ENCODE data around the gene FETUB.

Gene FETUB

GRCh38 chr3:186643493-186643892, 3.3 kb downstream of the FETUB start:
- Histone ChIP-seq H3K36me3 (ENCODE audit: insufficient read depth, low read length) (no peaks in the 10 kb centered on the region), H3K4me1 (ENCODE audit: insufficient read depth, low read length) (no peaks in the 10 kb centered on the region)

GRCh38 chr3:186644683-186645082, 4.5 kb downstream of the FETUB start:
- Histone ChIP-seq H3K27ac (ENCODE audit: low read depth, low read length) (no peak overlapping the region), H3K9me3 (ENCODE audit: low read length) (no peaks in the 10 kb centered on the region), H3K36me3 (ENCODE audit: insufficient read depth, low read length) (no peaks in the 10 kb centered on the region), H3K9ac (ENCODE audit: low read length) (no peak overlapping the region), H3K27me3 (ENCODE audit: control insufficient read depth in 1 of 2, insufficient read depth in 2 of 2, low read length in 2 of 2) (no peaks in the 10 kb centered on the region), H3K4me1 (ENCODE audit: insufficient read depth, low read length) (no peaks in the 10 kb centered on the region), H3K4me3 (ENCODE audit: low read depth in 1 of 2, low read length in 2 of 2) (no peak overlapping the region)

More at GRCh38 chr3:186643493-186643892, 3.3 kb downstream of the FETUB start:
- Histone ChIP-seq H3K27me3 (ENCODE audit: control insufficient read depth in 1 of 2, insufficient read depth in 2 of 2, low read length in 2 of 2) (no peaks in the 10 kb centered on the region), H3K9me3 (ENCODE audit: low read length) (no peaks in the 10 kb centered on the region), H3K27ac (ENCODE audit: low read depth, low read length) (no peak overlapping the region), H3K9ac (ENCODE audit: low read length) (no peak overlapping the region), H3K4me3 (ENCODE audit: low read depth in 1 of 2, low read length in 2 of 2) (no peak overlapping the region)

GRCh38 chr3:186646106-186646505, 5.9 kb downstream of the FETUB start:
- Histone ChIP-seq H3K4me3 (ENCODE audit: low read depth in 1 of 2, low read length in 2 of 2) (no peak overlapping the region), H3K27me3 (ENCODE audit: control insufficient read depth in 1 of 2, insufficient read depth in 2 of 2, low read length in 2 of 2) (no peaks in the 10 kb centered on the region), H3K27ac (ENCODE audit: low read depth, low read length) (no peak overlapping the region), H3K9ac (ENCODE audit: low read length) (no peak overlapping the region), H3K4me1 (ENCODE audit: insufficient read depth, low read length) (no peaks in the 10 kb centered on the region), H3K9me3 (ENCODE audit: low read length) (no peaks in the 10 kb centered on the region), H3K36me3 (ENCODE audit: insufficient read depth, low read length) (no peaks in the 10 kb centered on the region)

GRCh38 chr3:186646841-186647240, 6.6 kb downstream of the FETUB start:
- no peaks in the 10 kb centered on the region for H3K4me1 ChIP-seq (ENCODE audit: insufficient read depth, low read length)
- no peaks in the 10 kb centered on the region for H3K9me3 ChIP-seq (ENCODE audit: low read length)
- H3K9ac ChIP-seq (ENCODE audit: low read length), result no peak overlapping the region
- H3K27ac ChIP-seq (ENCODE audit: low read depth, low read length), result no peak overlapping the region
- no peak overlapping the region for H3K4me3 ChIP-seq (ENCODE audit: low read depth in 1 of 2, low read length in 2 of 2)
- H3K36me3 ChIP-seq (ENCODE audit: insufficient read depth, low read length), result no peaks in the 10 kb centered on the region
- H3K27me3 ChIP-seq (ENCODE audit: control insufficient read depth in 1 of 2, insufficient read depth in 2 of 2, low read length in 2 of 2), result no peaks in the 10 kb centered on the region

- Histone ChIP-seq H3K4me1 (ENCODE audit: insufficient read depth, low read length) (no peaks in the 10 kb centered on the region), H3K9ac (ENCODE audit: low read length) (no peak overlapping the region), H3K27ac (ENCODE audit: low read depth, low read length) (no peak overlapping the region), H3K27me3 (ENCODE audit: control insufficient read depth in 1 of 2, insufficient read depth in 2 of 2, low read length in 2 of 2) (no peaks in the 10 kb centered on the region), H3K9me3 (ENCODE audit: low read length) (no peaks in the 10 kb centered on the region), H3K36me3 (ENCODE audit: insufficient read depth, low read length) (no peaks in the 10 kb centered on the region), H3K4me3 (ENCODE audit: low read depth in 1 of 2, low read length in 2 of 2) (no peak overlapping the region)
These were observed 8.7 kb downstream of the FETUB start for GRCh38 chr3:186648851-186649250.

- Histone ChIP-seq H3K36me3 (ENCODE audit: insufficient read depth, low read length) (no peaks in the 10 kb centered on the region), H3K9ac (ENCODE audit: low read length) (no peak overlapping the region), H3K4me3 (ENCODE audit: low read depth in 1 of 2, low read length in 2 of 2) (no peak overlapping the region), H3K27me3 (ENCODE audit: control insufficient read depth in 1 of 2, insufficient read depth in 2 of 2, low read length in 2 of 2) (no peaks in the 10 kb centered on the region), H3K9me3 (ENCODE audit: low read length) (no peaks in the 10 kb centered on the region), H3K4me1 (ENCODE audit: insufficient read depth, low read length) (no peaks in the 10 kb centered on the region), H3K27ac (ENCODE audit: low read depth, low read length) (no peak overlapping the region)
These were observed 11.5 kb downstream of the FETUB start for GRCh38 chr3:186651678-186652215.

- Histone ChIP-seq H3K27me3 (ENCODE audit: control insufficient read depth in 1 of 2, insufficient read depth in 2 of 2, low read length in 2 of 2) (no peaks in the 10 kb centered on the region), H3K36me3 (ENCODE audit: insufficient read depth, low read length) (no peaks in the 10 kb centered on the region), H3K27ac (ENCODE audit: low read depth, low read length) (no peak overlapping the region), H3K9ac (ENCODE audit: low read length) (no peak overlapping the region), H3K9me3 (ENCODE audit: low read length) (no peaks in the 10 kb centered on the region), H3K4me1 (ENCODE audit: insufficient read depth, low read length) (no peaks in the 10 kb centered on the region), H3K4me3 (ENCODE audit: low read depth in 1 of 2, low read length in 2 of 2) (no peak overlapping the region)
These were observed 13.0 kb downstream of the FETUB start for GRCh38 chr3:186653080-186653707.

GRCh38 chr3:186653984-186654383, 13.8 kb downstream of the FETUB start:
- no peaks in the 10 kb centered on the region for H3K4me1 ChIP-seq (ENCODE audit: insufficient read depth, low read length)
- no peaks in the 10 kb centered on the region for H3K27me3 ChIP-seq (ENCODE audit: control insufficient read depth in 1 of 2, insufficient read depth in 2 of 2, low read length in 2 of 2)
- H3K9me3 ChIP-seq (ENCODE audit: low read length), result no peaks in the 10 kb centered on the region
- no peaks in the 10 kb centered on the region for H3K36me3 ChIP-seq (ENCODE audit: insufficient read depth, low read length)
- no peak overlapping the region for H3K9ac ChIP-seq (ENCODE audit: low read length)
- no peak overlapping the region for H3K4me3 ChIP-seq (ENCODE audit: low read depth in 1 of 2, low read length in 2 of 2)
- no peak overlapping the region for H3K27ac ChIP-seq (ENCODE audit: low read depth, low read length)

GRCh38 chr3:186663361-186664118, 23.3 kb downstream of the FETUB start:
- Histone ChIP-seq H3K27ac (ENCODE audit: low read depth, low read length) (no peak overlapping the region), H3K9ac (ENCODE audit: low read length) (no peak overlapping the region), H3K36me3 (ENCODE audit: insufficient read depth, low read length) (no peaks in the 10 kb centered on the region), H3K4me1 (ENCODE audit: insufficient read depth, low read length) (no peaks in the 10 kb centered on the region), H3K4me3 (ENCODE audit: low read depth in 1 of 2, low read length in 2 of 2) (no peak overlapping the region), H3K27me3 (ENCODE audit: control insufficient read depth in 1 of 2, insufficient read depth in 2 of 2, low read length in 2 of 2) (no peaks in the 10 kb centered on the region), H3K9me3 (ENCODE audit: low read length) (no peaks in the 10 kb centered on the region)

GRCh38 chr3:186664119-186664495, 23.9 kb downstream of the FETUB start:
- no peak overlapping the region for H3K9ac ChIP-seq (ENCODE audit: low read length)
- no peaks in the 10 kb centered on the region for H3K4me1 ChIP-seq (ENCODE audit: insufficient read depth, low read length)
- H3K9me3 ChIP-seq (ENCODE audit: low read length), result no peaks in the 10 kb centered on the region
- H3K27ac ChIP-seq (ENCODE audit: low read depth, low read length), result no peak overlapping the region
- no peaks in the 10 kb centered on the region for H3K27me3 ChIP-seq (ENCODE audit: control insufficient read depth in 1 of 2, insufficient read depth in 2 of 2, low read length in 2 of 2)
- no peaks in the 10 kb centered on the region for H3K36me3 ChIP-seq (ENCODE audit: insufficient read depth, low read length)
- no peak overlapping the region for H3K4me3 ChIP-seq (ENCODE audit: low read depth in 1 of 2, low read length in 2 of 2)

- no peaks in the 10 kb centered on the region for H3K36me3 ChIP-seq (ENCODE audit: insufficient read depth, low read length)
- no peak overlapping the region for H3K27ac ChIP-seq (ENCODE audit: low read depth, low read length)
- no peaks in the 10 kb centered on the region for H3K27me3 ChIP-seq (ENCODE audit: control insufficient read depth in 1 of 2, insufficient read depth in 2 of 2, low read length in 2 of 2)
- H3K9me3 ChIP-seq (ENCODE audit: low read length), result no peaks in the 10 kb centered on the region
- H3K9ac ChIP-seq (ENCODE audit: low read length), result no peak overlapping the region
- H3K4me1 ChIP-seq (ENCODE audit: insufficient read depth, low read length), result no peaks in the 10 kb centered on the region
- no peak overlapping the region for H3K4me3 ChIP-seq (ENCODE audit: low read depth in 1 of 2, low read length in 2 of 2)
These were observed 24.3 kb downstream of the FETUB start for GRCh38 chr3:186664506-186664905.

Measured in muscle layer of colon (tissue), 2 donors.